H1 (cell line): ENCODE results near the gene ALDH4A1. TPM values are rescaled to one million over a fixed set of nuclear protein-coding genes. Genes with fewer than 3 reads are reported as not detected.

Experiments used
- CTCF ChIA-PET: fragments of 300-600 bp; sonication (Branson Sonifier 250); formaldehyde crosslinking; loops from one replicate; lab custom pipeline; 2021; ENCODE audit not compliant: partially characterized antibody; lab: Charles Lee
- POLR2A ChIA-PET: fragments of 300-600 bp; sonication (Branson Sonifier 250); formaldehyde crosslinking; loops from one replicate; lab custom pipeline; 2021; ENCODE audit warnings: inconsistent platforms; ENCODE audit not compliant: partially characterized antibody; lab: Charles Lee
- DNase-seq, 2 experiments: peaks; one replicate each; pipeline versions ENCODE4 v3.0.0 to v3.0.0-alpha.2; 2010 to 2022; ENCODE audit warnings: low spot score in 2 of 2, low read depth in 1 of 2, mixed read lengths in 1 of 2
- FAIRE-seq: peaks from 2 replicates; lab custom pipeline; 2011; peaks lifted over from hg19 to GRCh38; lab: Jason Lieb, UNC
- H2AFZ ChIP-seq: 2 replicates; pipeline ENCODE4 v1.8.1; 2012; ENCODE audit warnings: low read length, inconsistent platforms
- H2AK5ac ChIP-seq: 2 replicates; pipeline ENCODE4 v1.6.1; 2013; ENCODE audit warnings: low read depth, low read length
- H2BK120ac ChIP-seq: replicated peaks from 2 replicates; pipeline ENCODE3; 2013; ENCODE audit warnings: low read depth, low read length, inconsistent platforms
- H2BK12ac ChIP-seq: 2 replicates; pipeline ENCODE4 v1.6.1; 2013; ENCODE audit warnings: low read depth, low read length
- H2BK15ac ChIP-seq: 2 replicates; pipeline ENCODE4 v1.6.1; 2013; ENCODE audit warnings: low read length
- H2BK20ac ChIP-seq: 2 replicates; pipeline ENCODE4 v1.6.1; 2013; ENCODE audit warnings: low read length
- H2BK5ac ChIP-seq: 2 replicates; pipeline ENCODE4 v1.6.1; 2013; ENCODE audit warnings: low read depth, low read length
- H3K14ac ChIP-seq: 2 replicates; pipeline ENCODE4 v1.6.1; 2013; ENCODE audit warnings: inconsistent platforms; ENCODE audit not compliant: insufficient read length
- H3K18ac ChIP-seq: 2 replicates; pipeline ENCODE4 v1.6.1; 2013; ENCODE audit warnings: low read length; ENCODE audit errors: extremely low read depth
- H3K23ac ChIP-seq: 2 replicates; pipeline ENCODE4 v1.6.1; 2013; ENCODE audit warnings: inconsistent platforms; ENCODE audit not compliant: insufficient read length
- H3K23me2 ChIP-seq: 2 replicates; pipeline ENCODE4 v1.6.1; 2013; ENCODE audit warnings: low read depth, low read length
- H3K27ac ChIP-seq: 2 replicates; pipeline ENCODE4 v1.6.1; 2011; ENCODE audit warnings: low read depth, low read length, inconsistent platforms
- H3K27me3 ChIP-seq, 4 experiments: replicated peaks in 1 of 4; 1 replicate in 1 of 4; 2 replicates in 3 of 4; pipeline versions ENCODE4 v1.6.1 to v1.8.1; 2011 to 2013; ENCODE audit warnings: low read length in 3 of 4, mild to moderate bottlenecking in 3 of 4, inconsistent platforms in 2 of 4, mixed read lengths in 2 of 4, moderate library complexity in 1 of 4; ENCODE audit not compliant: control insufficient read depth in 3 of 4, insufficient read depth in 3 of 4; ENCODE audit errors: extremely low read depth in 1 of 4
- H3K36me3 ChIP-seq, 4 experiments: 2 replicates each; pipeline versions ENCODE4 v1.6.1 to v1.8.1; 2011 to 2013; ENCODE audit warnings: mild to moderate bottlenecking in 4 of 4, low read length in 3 of 4, moderate library complexity in 2 of 4, control low read depth in 1 of 4, inconsistent platforms in 1 of 4; ENCODE audit not compliant: insufficient read depth in 4 of 4, control insufficient read depth in 2 of 4
- H3K4ac ChIP-seq: replicated peaks from 2 replicates; pipeline ENCODE3; 2013; ENCODE audit warnings: low read length, low read depth, mixed read lengths, inconsistent platforms; ENCODE audit not compliant: insufficient read length
- H3K4me1 ChIP-seq, 4 experiments: replicated peaks in 1 of 4; 1 replicate in 1 of 4; 2 replicates in 3 of 4; pipeline versions ENCODE4 v1.6.1 to v1.8.1; 2011 to 2013; ENCODE audit warnings: low read length in 3 of 4, inconsistent platforms in 2 of 4, mixed read lengths in 1 of 4; ENCODE audit not compliant: insufficient read depth in 4 of 4, control insufficient read depth in 3 of 4
- H3K4me2 ChIP-seq, 2 experiments: 2 replicates each; pipeline versions ENCODE4 v1.6.1 to v1.8.1; 2011 to 2013; ENCODE audit warnings: low read depth in 2 of 2, low read length in 2 of 2, control low read depth in 1 of 2, inconsistent platforms in 1 of 2, mild to moderate bottlenecking in 1 of 2; ENCODE audit not compliant: insufficient read depth in 1 of 2
- H3K4me3 ChIP-seq, 4 experiments: fragments of 200-600, 300-600 bp in 1 of 4; sonication (generic), shearing (Covaris generic), sonication (Bioruptor Twin) in 1 of 4; 2 replicates each; pipeline versions ENCODE4 v1.5.1 to v1.8.1; 2011 to 2016; ENCODE audit warnings: low read length in 4 of 4, low read depth in 3 of 4, control low read depth in 2 of 4, inconsistent platforms in 2 of 4, mild to moderate bottlenecking in 2 of 4, mixed read lengths in 1 of 4, moderate library complexity in 1 of 4; ENCODE audit not compliant: insufficient read depth in 2 of 4; ENCODE audit errors: extremely low read depth in 1 of 4
- H3K56ac ChIP-seq: replicated peaks from 2 replicates; pipeline ENCODE3; 2013; ENCODE audit warnings: low read depth, mild to moderate bottlenecking, mixed read lengths, low read length, inconsistent platforms; ENCODE audit not compliant: insufficient read length
- H3K79me1 ChIP-seq: 2 replicates; pipeline ENCODE4 v1.6.1; 2013; ENCODE audit warnings: low read depth, low read length, control low read depth
- H3K79me2 ChIP-seq, 2 experiments: 2 replicates each; pipeline versions ENCODE4 v1.6.1 to v1.8.1; 2012 to 2013; ENCODE audit warnings: low read length in 2 of 2, mild to moderate bottlenecking in 2 of 2, inconsistent platforms in 1 of 2; ENCODE audit not compliant: insufficient read depth in 2 of 2, control insufficient read depth in 1 of 2
- H3K9ac ChIP-seq, 4 experiments: replicated peaks in 1 of 4; 1 replicate in 1 of 4; 2 replicates in 3 of 4; pipeline versions ENCODE4 v1.6.1 to v1.8.1; 2011 to 2013; ENCODE audit warnings: low read depth in 3 of 4, low read length in 3 of 4, control low read depth in 2 of 4, mild to moderate bottlenecking in 2 of 4, moderate library complexity in 2 of 4, inconsistent platforms in 1 of 4; ENCODE audit errors: extremely low read depth in 1 of 4
- H3K9me3 ChIP-seq, 2 experiments: 2 replicates each; pipeline versions ENCODE4 v1.6.1 to v1.8.1; 2012 to 2013; ENCODE audit warnings: mild to moderate bottlenecking in 2 of 2, moderate library complexity in 2 of 2, control low read depth in 1 of 2, inconsistent platforms in 1 of 2, low read depth in 1 of 2, low read length in 1 of 2, mixed read lengths in 1 of 2; ENCODE audit not compliant: insufficient read depth in 2 of 2
- H4K20me1 ChIP-seq, 2 experiments: replicated peaks in 1 of 2; 2 replicates each; pipeline versions ENCODE3 to v1.8.1; 2011 to 2013; ENCODE audit warnings: inconsistent platforms in 2 of 2, low read length in 2 of 2, mild to moderate bottlenecking in 1 of 2; ENCODE audit not compliant: insufficient read depth in 2 of 2, control insufficient read depth in 1 of 2
- H4K5ac ChIP-seq: 2 replicates; pipeline ENCODE4 v1.6.1; 2013; ENCODE audit warnings: low read length, low read depth, mixed read lengths, inconsistent platforms; ENCODE audit not compliant: insufficient read length
- H4K8ac ChIP-seq: 2 replicates; pipeline ENCODE4 v1.8.0; 2013; ENCODE audit warnings: mild to moderate bottlenecking, moderate library complexity, low read length, inconsistent platforms; ENCODE audit not compliant: insufficient read depth; ENCODE audit errors: extremely low read depth
- H4K91ac ChIP-seq: replicated peaks from 2 replicates; pipeline ENCODE3; 2013; ENCODE audit warnings: low read length, mixed read lengths, inconsistent platforms; ENCODE audit not compliant: insufficient read length
- ATF3 ChIP-seq: IDR thresholded peaks from 2 replicates; pipeline ENCODE4 v1.6.1; 2011; ENCODE audit warnings: low read depth, mild to moderate bottlenecking, low read length; ENCODE audit not compliant: insufficient read depth
- BRCA1 ChIP-seq: IDR thresholded peaks from 2 replicates; pipeline ENCODE4 v1.6.1; 2012; ENCODE audit warnings: low read depth, low read length, improper control_type of control experiment
- CBX5 ChIP-seq: fragments of 300-800, 300-1000 bp; sonication (generic); IDR thresholded peaks from 2 replicates; pipeline ENCODE4 v1.7.1; 2016; ENCODE audit warnings: antibody characterized with exemption, low read length, low read depth
- CHD2 ChIP-seq: IDR thresholded peaks from 2 replicates; pipeline ENCODE4 v1.6.1; 2012; ENCODE audit warnings: low read length, improper control_type of control experiment
- CTBP2 ChIP-seq: IDR thresholded peaks from 2 replicates; pipeline ENCODE4 v1.7.0; 2011; ENCODE audit warnings: borderline replicate concordance, mild to moderate bottlenecking, moderate library complexity, mixed read lengths, low read length; ENCODE audit not compliant: insufficient read depth, insufficient read length
- FOSL1 ChIP-seq: IDR thresholded peaks from 2 replicates; pipeline ENCODE4 v1.6.1; 2011; ENCODE audit warnings: mild to moderate bottlenecking, low read depth, low read length, moderate library complexity; ENCODE audit not compliant: insufficient read depth
- MAX ChIP-seq: IDR thresholded peaks from 2 replicates; pipeline ENCODE4 v1.6.1; 2012; ENCODE audit warnings: inconsistent platforms
- POU5F1 ChIP-seq: IDR thresholded peaks from 2 replicates; pipeline ENCODE4 v1.6.1; 2011; ENCODE audit warnings: low read depth, mild to moderate bottlenecking, low read length, moderate library complexity
- RBBP5 ChIP-seq: IDR thresholded peaks from 2 replicates; pipeline ENCODE4 v1.7.1; 2012; ENCODE audit warnings: low read depth, mild to moderate bottlenecking, inconsistent platforms, low read length, moderate library complexity, borderline replicate concordance
- SIN3A ChIP-seq, 2 experiments: IDR thresholded peaks in 1 of 2; conservative IDR thresholded peaks in 1 of 2; 2 replicates each; pipeline ENCODE4 v1.6.1; 2011 to 2012; ENCODE audit warnings: low read length in 2 of 2, improper control_type of control experiment in 1 of 2, low read depth in 1 of 2, mild to moderate bottlenecking in 1 of 2
- SP4 ChIP-seq: IDR thresholded peaks from 2 replicates; pipeline ENCODE4 v1.6.1; 2012; ENCODE audit warnings: low read length, inconsistent platforms
- SRF ChIP-seq: IDR thresholded peaks from 2 replicates; pipeline ENCODE4 v1.6.1; 2011; ENCODE audit warnings: mild to moderate bottlenecking, low read depth, low read length, moderate library complexity
- TCF12 ChIP-seq: IDR thresholded peaks from 2 replicates; pipeline ENCODE4 v1.6.1; 2011; ENCODE audit warnings: low read depth, mild to moderate bottlenecking, low read length
- WGBS, 2 experiments: shearing (Covaris generic) in 1 of 2; methylation state at CpG; one replicate each; pipeline versions ENCODE4 v1.1.6 to v1.1.7; 2013 to 2015; ENCODE audit warnings: low lambda C conversion rate in 2 of 2, mixed read lengths in 2 of 2, inconsistent platforms in 1 of 2, low coverage in 1 of 2, missing lambda C conversion rate in 1 of 2; ENCODE audit not compliant: insufficient replicate concordance in 2 of 2, insufficient coverage in 1 of 2, insufficient read length in 1 of 2; ENCODE audit errors: extremely low coverage in 1 of 2, missing lambda C conversion rate in 1 of 2; 5-methylcytosine and 5-hydroxymethylcytosine counted together
- polyA plus RNA-seq, 7 experiments: library from polyadenylated mRNA; depleted of rRNA in 3 of 7; stranded (reverse) in 5 of 7; unstranded in 2 of 7; fragments of >200 nt in 5 of 7; fragments of 200-250 nt in 2 of 7; gene quantifications; 1 replicate in 5 of 7; 2 replicates in 1 of 7; 4 replicates in 1 of 7; pipeline versions ENCODE4 v1.2.1 to v1.2.3, GENCODE V29; 2011 to 2013; ENCODE audit warnings: missing spikeins in 2 of 7, mixed read lengths in 2 of 7
- total RNA-seq: library from RNA; stranded (reverse); fragmentation: NEBNext Ultra II Directional; extraction: Animal tissue kit (Norgen Biotek cat#: 25700); gene quantifications from 2 replicates; pipeline ENCODE4 v1.2.1, GENCODE V29; 2021

ALDH4A1 gene
- total and polyA plus RNA-seq, 2 of the 8 experiments (the other 6 are each of a cell fraction or from before 2014, with no cell fraction given), result 30.3 to 35.9 TPM

GRCh38 chr1:18880585-18880984, 21.8 kb downstream of the ALDH4A1 start:
- TF ChIP-seq SRF (no peak), TCF12 (no peak), MAX (no peak), CHD2 (no peak), CTBP2 (no peak), SIN3A (conservative IDR thresholded peaks at IDR 0.05 in 1 of 2, IDR thresholded peaks at IDR 0.05 in 1 of 2; ENCODE audit: low read depth in 1 of 2, low read length in 2 of 2) (no peak), FOSL1 (no peak), SP4 (no peak), BRCA1 (no peak), POU5F1 (no peak), RBBP5 (no peak), CBX5 (no peak), ATF3 (no peak)
- DNase-seq (no peak), FAIRE-seq (no peak)
- no peak overlapping the region for H3K4ac ChIP-seq
- no peak overlapping the region for H3K14ac ChIP-seq
- H4K20me1 ChIP-seq, result peaks cover 2 to 10% of the 10 kb centered on the region in 2 experiments
- no peak overlapping the region for H4K91ac ChIP-seq
- WGBS, 2 experiments, result 100% methylated on average over 1 of the region's 1 CpG; no CpG with 5 or more reads in 1 of the 2 experiments
- no peak overlapping the region for H3K27ac ChIP-seq
- no peak overlapping the region for H2BK5ac ChIP-seq
- H2BK15ac ChIP-seq, result no peak overlapping the region
- no peak overlapping the region for H2AFZ ChIP-seq
- H3K23me2 ChIP-seq, result no peaks in the 10 kb centered on the region
- CTCF ChIA-PET, result interaction anchor here (0.9 to 1.7 kb wide), 4 partner anchors 12 to 199 kb away, joined by 4 to 5 read pairs (median 4); no protein-coding TSS in a partner anchor
- no peak overlapping the region for H3K18ac ChIP-seq
- H2BK120ac ChIP-seq, result no peak overlapping the region
- POLR2A ChIA-PET, result interaction anchor here (1.0 kb wide), 1 partner anchor 22 kb away, joined by 3 read pairs; the partner anchor contains the start of gene ALDH4A1
- H3K56ac ChIP-seq, result no peak overlapping the region
- no peaks in the 10 kb centered on the region for H3K27me3 ChIP-seq
- no peak overlapping the region for H4K8ac ChIP-seq
- H2BK12ac ChIP-seq, result no peak overlapping the region
- H3K4me2 ChIP-seq, result no peak overlapping the region
- H3K79me2 ChIP-seq, result no peaks in the 10 kb centered on the region
- no peak overlapping the region for H3K23ac ChIP-seq
- H3K4me3 ChIP-seq, result no peak overlapping the region
- no peak overlapping the region for H2AK5ac ChIP-seq
- H3K4me1 ChIP-seq, result peaks cover 0 to 6% (median 4%) of the 10 kb centered on the region in 4 experiments; a peak in 4 of 7 replicates
- H3K36me3 ChIP-seq, result peaks cover 0 to 11% (median 2%) of the 10 kb centered on the region in 4 experiments; a peak in 4 of 8 replicates
- no peak overlapping the region for H4K5ac ChIP-seq
- H2BK20ac ChIP-seq, result no peak overlapping the region
- H3K79me1 ChIP-seq, result no peaks in the 10 kb centered on the region
- H3K9me3 ChIP-seq, result no peaks in the 10 kb centered on the region
- H3K9ac ChIP-seq, result no peak overlapping the region
